OCI-LY7 (cell line): Measurements from ENCODE around the gene PTPRB. TPM values are rescaled to one million over a fixed set of nuclear protein-coding genes. Genes with fewer than 3 reads are reported as not detected.

ENCODE experiments used
- BruUV-seq: library from RNA; stranded (reverse); fragments of 400-500 nt; replicated peaks from 2 replicates; lab custom pipeline; 2021; lab: Mats Ljungman, UMichigan
- CTCF ChIA-PET: fragments of 300-600 bp; sonication (Branson Sonifier 250); formaldehyde crosslinking; loops from one replicate; lab custom pipeline; 2022; ENCODE audit warnings: antibody characterized with exemption; ENCODE audit not compliant: unreplicated experiment; lab: Charles Lee
- POLR2A ChIA-PET: fragments of 300-600 bp; sonication (Branson Sonifier 250); formaldehyde crosslinking; loops from one replicate; lab custom pipeline; 2022; ENCODE audit warnings: antibody characterized with exemption; lab: Charles Lee
- DNase-seq: peaks from one replicate; pipeline ENCODE4 v3.0.0-alpha.2; 2015; ENCODE audit warnings: low spot score
- H2AFZ ChIP-seq: fragments of 200-600 bp; sonication (generic), shearing (Covaris generic); 2 replicates; pipeline ENCODE4 v1.6.1; 2014; ENCODE audit warnings: mild to moderate bottlenecking, antibody characterized with exemption, low read length, moderate library complexity
- H3K27ac ChIP-seq: fragments of 200-600 bp; sonication (generic); 2 replicates; pipeline ENCODE4 v1.5.1; 2014; ENCODE audit warnings: mixed run types, low read depth, mild to moderate bottlenecking, moderate library complexity, low read length, inconsistent platforms; ENCODE audit not compliant: poor library complexity, severe bottlenecking
- H3K36me3 ChIP-seq: fragments of 200-600 bp; sonication (generic); 2 replicates; pipeline ENCODE4 v1.6.1; 2014; ENCODE audit warnings: mild to moderate bottlenecking, antibody characterized with exemption, low read length, moderate library complexity, mixed read lengths; ENCODE audit not compliant: insufficient read depth
- H3K4me1 ChIP-seq: fragments of 200-600 bp; sonication (generic); 2 replicates; pipeline ENCODE4 v1.5.1; 2014; ENCODE audit warnings: mild to moderate bottlenecking, low read length; ENCODE audit not compliant: insufficient read depth, poor library complexity, severe bottlenecking
- H3K4me2 ChIP-seq: fragments of 200-600 bp; sonication (generic); 2 replicates; pipeline ENCODE4 v1.6.1; 2014; ENCODE audit warnings: mild to moderate bottlenecking, low read length
- H3K4me3 ChIP-seq: fragments of 200-600 bp; sonication (generic); 2 replicates; pipeline ENCODE4 v1.5.1; 2014; ENCODE audit warnings: mild to moderate bottlenecking, low read depth, low read length; ENCODE audit not compliant: poor library complexity, severe bottlenecking
- H3K79me2 ChIP-seq: fragments of 200-600 bp; sonication (generic); 2 replicates; pipeline ENCODE4 v1.6.1; 2016; ENCODE audit warnings: low read depth, mild to moderate bottlenecking, low read length, moderate library complexity, mixed read lengths; ENCODE audit not compliant: insufficient read depth
- H3K9me2 ChIP-seq: fragments of 200-600 bp; sonication (generic); 2 replicates; pipeline ENCODE4 v1.6.1; 2016; ENCODE audit warnings: mild to moderate bottlenecking, low read length, mixed read lengths; ENCODE audit not compliant: insufficient read depth
- H3K9me3 ChIP-seq: fragments of 200-600 bp; sonication (generic); 2 replicates; pipeline ENCODE4 v1.6.1; 2014; ENCODE audit warnings: mild to moderate bottlenecking, mixed run types, low read length, mixed read lengths
- H4K20me1 ChIP-seq: fragments of 200-600 bp; sonication (generic); 2 replicates; pipeline ENCODE4 v1.6.1; 2014; ENCODE audit warnings: mild to moderate bottlenecking, antibody characterized with exemption, low read length, moderate library complexity, mixed read lengths; ENCODE audit not compliant: insufficient read depth
- CTCF ChIP-seq: fragments of 200-600 bp; sonication (generic); conservative IDR thresholded peaks from 2 replicates; pipeline ENCODE4 v1.5.1; 2014; ENCODE audit warnings: mild to moderate bottlenecking, antibody characterized with exemption, low read length, moderate library complexity, mixed read lengths
- EZH2phosphoT487 ChIP-seq: fragments of 200-600 bp; sonication (generic); IDR thresholded peaks from 2 replicates; pipeline ENCODE4 v1.6.1; 2018; ENCODE audit warnings: low read depth, borderline replicate concordance, mild to moderate bottlenecking, mixed run types, antibody characterized with exemption, low read length, moderate library complexity, mixed read lengths
- intact Hi-C: fragments of 100-400 bp; cut with micrococcal nuclease; formaldehyde crosslinking; loops from one replicate; pipeline ENCODE4 v1.10.0; 2022; ENCODE audit not compliant: unreplicated experiment
- total RNA-seq, 2 experiments: library from RNA; depleted of rRNA in 1 of 2; stranded (reverse); fragments of >200 nt in 1 of 2; shearing (Covaris generic) in 1 of 2; gene quantifications; 2 replicates each; pipeline ENCODE4 v1.2.3, GENCODE V29; 2014 to 2022

Gene PTPRB
- total RNA-seq, 2 experiments from 2014 or later: not detected

GRCh38 chr12:70683976-70684375, 46.7 kb upstream of the PTPRB start:
- Histone ChIP-seq H3K36me3 (no peaks in the 10 kb centered on the region), H3K27ac (no peak overlapping the region), H3K9me3 (no peaks in the 10 kb centered on the region), H3K4me1 (no peaks in the 10 kb centered on the region), H3K9me2 (no peaks in the 10 kb centered on the region), H3K79me2 (no peaks in the 10 kb centered on the region), H3K4me2 (no peak overlapping the region), H4K20me1 (no peaks in the 10 kb centered on the region), H3K4me3 (no peak overlapping the region), H2AFZ (no peak overlapping the region)
- ChIA-PET CTCF (no interaction called here), POLR2A (no interaction called here)
- no TSS peak for BruUV-seq
- DNase-seq: no peak
- no peak for TF ChIP-seq CTCF
- no peak for TF ChIP-seq EZH2phosphoT487
- intact Hi-C loops: no loop called here

GRCh38 chr12:70671698-70672097, 34.5 kb upstream of the PTPRB start:
- no peak for DNase-seq
- TF ChIP-seq EZH2phosphoT487 (no peak), CTCF (no peak)
- CTCF ChIA-PET: no interaction called here
- no TSS peak for BruUV-seq
- Histone ChIP-seq H3K4me3 (no peak overlapping the region), H4K20me1 (no peaks in the 10 kb centered on the region), H3K36me3 (no peaks in the 10 kb centered on the region), H3K27ac (no peak overlapping the region), H3K9me2 (no peaks in the 10 kb centered on the region), H3K79me2 (no peaks in the 10 kb centered on the region), H3K4me2 (no peak overlapping the region), H2AFZ (no peak overlapping the region), H3K9me3 (no peaks in the 10 kb centered on the region), H3K4me1 (no peaks in the 10 kb centered on the region)
- POLR2A ChIA-PET: no interaction called here
- intact Hi-C loops: no loop called here

- intact Hi-C loops: no loop called here
- ChIA-PET CTCF (no interaction called here), POLR2A (no interaction called here)
- Histone ChIP-seq H3K36me3 (no peaks in the 10 kb centered on the region), H3K4me2 (no peak overlapping the region), H3K9me2 (no peaks in the 10 kb centered on the region), H3K79me2 (no peaks in the 10 kb centered on the region), H3K9me3 (no peaks in the 10 kb centered on the region), H3K27ac (no peak overlapping the region), H2AFZ (no peak overlapping the region), H4K20me1 (no peaks in the 10 kb centered on the region), H3K4me1 (no peaks in the 10 kb centered on the region), H3K4me3 (no peak overlapping the region)
- TF ChIP-seq EZH2phosphoT487 (no peak), CTCF (no peak)
- BruUV-seq: no TSS peak
- DNase-seq: no peak
These were observed 33.7 kb upstream of the PTPRB start for GRCh38 chr12:70670948-70671347.
